Measurements from ENCODE around the gene TERC.

DNA sequence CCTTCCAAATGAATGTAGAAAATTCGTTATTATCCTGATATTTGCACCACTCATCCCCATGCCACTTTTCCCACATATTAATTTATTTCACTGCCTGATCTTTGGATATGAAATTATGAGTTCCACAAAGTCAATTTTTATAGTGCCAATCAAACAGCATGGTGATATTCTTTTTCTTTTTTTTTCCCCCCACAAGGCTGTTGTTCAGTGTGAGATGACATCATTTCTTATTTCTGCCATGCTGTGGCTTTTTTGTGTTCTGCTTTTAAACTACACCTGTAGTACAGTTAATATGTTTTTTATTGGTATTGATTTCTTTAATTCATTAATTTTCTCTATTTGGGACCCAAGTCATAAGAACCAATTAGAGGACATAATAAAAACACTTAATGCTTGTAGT lies 22.9 kb upstream of the TERC start:
- TF ChIP-seq EP300 (conservative IDR thresholded peaks at IDR 0.05; ENCODE audit: poor library complexity, severe bottlenecking) = no peak
- TF ChIP-seq TAF1 (IDR thresholded peaks at IDR 0.05; ENCODE audit: low read depth) = no peak
- TF ChIP-seq, protein P1, sequence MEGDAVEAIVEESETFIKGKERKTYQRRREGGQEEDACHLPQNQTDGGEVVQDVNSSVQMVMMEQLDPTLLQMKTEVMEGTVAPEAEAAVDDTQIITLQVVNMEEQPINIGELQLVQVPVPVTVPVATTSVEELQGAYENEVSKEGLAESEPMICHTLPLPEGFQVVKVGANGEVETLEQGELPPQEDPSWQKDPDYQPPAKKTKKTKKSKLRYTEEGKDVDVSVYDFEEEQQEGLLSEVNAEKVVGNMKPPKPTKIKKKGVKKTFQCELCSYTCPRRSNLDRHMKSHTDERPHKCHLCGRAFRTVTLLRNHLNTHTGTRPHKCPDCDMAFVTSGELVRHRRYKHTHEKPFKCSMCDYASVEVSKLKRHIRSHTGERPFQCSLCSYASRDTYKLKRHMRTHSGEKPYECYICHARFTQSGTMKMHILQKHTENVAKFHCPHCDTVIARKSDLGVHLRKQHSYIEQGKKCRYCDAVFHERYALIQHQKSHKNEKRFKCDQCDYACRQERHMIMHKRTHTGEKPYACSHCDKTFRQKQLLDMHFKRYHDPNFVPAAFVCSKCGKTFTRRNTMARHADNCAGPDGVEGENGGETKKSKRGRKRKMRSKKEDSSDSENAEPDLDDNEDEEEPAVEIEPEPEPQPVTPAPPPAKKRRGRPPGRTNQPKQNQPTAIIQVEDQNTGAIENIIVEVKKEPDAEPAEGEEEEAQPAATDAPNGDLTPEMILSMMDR (IDR thresholded peaks at IDR 0.05; ENCODE audit: poor library complexity, severe bottlenecking) = no peak
- TF ChIP-seq, protein P2, sequence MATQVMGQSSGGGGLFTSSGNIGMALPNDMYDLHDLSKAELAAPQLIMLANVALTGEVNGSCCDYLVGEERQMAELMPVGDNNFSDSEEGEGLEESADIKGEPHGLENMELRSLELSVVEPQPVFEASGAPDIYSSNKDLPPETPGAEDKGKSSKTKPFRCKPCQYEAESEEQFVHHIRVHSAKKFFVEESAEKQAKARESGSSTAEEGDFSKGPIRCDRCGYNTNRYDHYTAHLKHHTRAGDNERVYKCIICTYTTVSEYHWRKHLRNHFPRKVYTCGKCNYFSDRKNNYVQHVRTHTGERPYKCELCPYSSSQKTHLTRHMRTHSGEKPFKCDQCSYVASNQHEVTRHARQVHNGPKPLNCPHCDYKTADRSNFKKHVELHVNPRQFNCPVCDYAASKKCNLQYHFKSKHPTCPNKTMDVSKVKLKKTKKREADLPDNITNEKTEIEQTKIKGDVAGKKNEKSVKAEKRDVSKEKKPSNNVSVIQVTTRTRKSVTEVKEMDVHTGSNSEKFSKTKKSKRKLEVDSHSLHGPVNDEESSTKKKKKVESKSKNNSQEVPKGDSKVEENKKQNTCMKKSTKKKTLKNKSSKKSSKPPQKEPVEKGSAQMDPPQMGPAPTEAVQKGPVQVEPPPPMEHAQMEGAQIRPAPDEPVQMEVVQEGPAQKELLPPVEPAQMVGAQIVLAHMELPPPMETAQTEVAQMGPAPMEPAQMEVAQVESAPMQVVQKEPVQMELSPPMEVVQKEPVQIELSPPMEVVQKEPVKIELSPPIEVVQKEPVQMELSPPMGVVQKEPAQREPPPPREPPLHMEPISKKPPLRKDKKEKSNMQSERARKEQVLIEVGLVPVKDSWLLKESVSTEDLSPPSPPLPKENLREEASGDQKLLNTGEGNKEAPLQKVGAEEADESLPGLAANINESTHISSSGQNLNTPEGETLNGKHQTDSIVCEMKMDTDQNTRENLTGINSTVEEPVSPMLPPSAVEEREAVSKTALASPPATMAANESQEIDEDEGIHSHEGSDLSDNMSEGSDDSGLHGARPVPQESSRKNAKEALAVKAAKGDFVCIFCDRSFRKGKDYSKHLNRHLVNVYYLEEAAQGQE (IDR thresholded peaks at IDR 0.05; ENCODE audit: borderline replicate concordance) = no peak
- TF ChIP-seq MXI1 (conservative IDR thresholded peaks at IDR 0.05; ENCODE audit: poor library complexity, severe bottlenecking) = no peak
